OCI-LY7 (cell line): Measurements from ENCODE around the gene GNRH2. TPM values are rescaled to one million over a fixed set of nuclear protein-coding genes. Genes with fewer than 3 reads are reported as not detected.

Experiments
- BruUV-seq: library from RNA; stranded (reverse); fragments of 400-500 nt; replicated peaks from 2 replicates; lab custom pipeline; 2021; lab: Mats Ljungman, UMichigan
- CTCF ChIA-PET: fragments of 300-600 bp; sonication (Branson Sonifier 250); formaldehyde crosslinking; loops from one replicate; lab custom pipeline; 2022; ENCODE audit warnings: antibody characterized with exemption; ENCODE audit not compliant: unreplicated experiment; lab: Charles Lee
- POLR2A ChIA-PET: fragments of 300-600 bp; sonication (Branson Sonifier 250); formaldehyde crosslinking; loops from one replicate; lab custom pipeline; 2022; ENCODE audit warnings: antibody characterized with exemption; lab: Charles Lee
- DNase-seq: peaks from one replicate; pipeline ENCODE4 v3.0.0-alpha.2; 2015; ENCODE audit warnings: low spot score
- H2AFZ ChIP-seq: fragments of 200-600 bp; sonication (generic), shearing (Covaris generic); 2 replicates; pipeline ENCODE4 v1.6.1; 2014; ENCODE audit warnings: mild to moderate bottlenecking, antibody characterized with exemption, low read length, moderate library complexity
- H3K27ac ChIP-seq: fragments of 200-600 bp; sonication (generic); 2 replicates; pipeline ENCODE4 v1.5.1; 2014; ENCODE audit warnings: mixed run types, low read depth, mild to moderate bottlenecking, moderate library complexity, low read length, inconsistent platforms; ENCODE audit not compliant: poor library complexity, severe bottlenecking
- H3K36me3 ChIP-seq: fragments of 200-600 bp; sonication (generic); 2 replicates; pipeline ENCODE4 v1.6.1; 2014; ENCODE audit warnings: mild to moderate bottlenecking, antibody characterized with exemption, low read length, moderate library complexity, mixed read lengths; ENCODE audit not compliant: insufficient read depth
- H3K4me1 ChIP-seq: fragments of 200-600 bp; sonication (generic); 2 replicates; pipeline ENCODE4 v1.5.1; 2014; ENCODE audit warnings: mild to moderate bottlenecking, low read length; ENCODE audit not compliant: insufficient read depth, poor library complexity, severe bottlenecking
- H3K4me2 ChIP-seq: fragments of 200-600 bp; sonication (generic); 2 replicates; pipeline ENCODE4 v1.6.1; 2014; ENCODE audit warnings: mild to moderate bottlenecking, low read length
- H3K4me3 ChIP-seq: fragments of 200-600 bp; sonication (generic); 2 replicates; pipeline ENCODE4 v1.5.1; 2014; ENCODE audit warnings: mild to moderate bottlenecking, low read depth, low read length; ENCODE audit not compliant: poor library complexity, severe bottlenecking
- H3K79me2 ChIP-seq: fragments of 200-600 bp; sonication (generic); 2 replicates; pipeline ENCODE4 v1.6.1; 2016; ENCODE audit warnings: low read depth, mild to moderate bottlenecking, low read length, moderate library complexity, mixed read lengths; ENCODE audit not compliant: insufficient read depth
- H3K9me2 ChIP-seq: fragments of 200-600 bp; sonication (generic); 2 replicates; pipeline ENCODE4 v1.6.1; 2016; ENCODE audit warnings: mild to moderate bottlenecking, low read length, mixed read lengths; ENCODE audit not compliant: insufficient read depth
- H3K9me3 ChIP-seq: fragments of 200-600 bp; sonication (generic); 2 replicates; pipeline ENCODE4 v1.6.1; 2014; ENCODE audit warnings: mild to moderate bottlenecking, mixed run types, low read length, mixed read lengths
- H4K20me1 ChIP-seq: fragments of 200-600 bp; sonication (generic); 2 replicates; pipeline ENCODE4 v1.6.1; 2014; ENCODE audit warnings: mild to moderate bottlenecking, antibody characterized with exemption, low read length, moderate library complexity, mixed read lengths; ENCODE audit not compliant: insufficient read depth
- EZH2phosphoT487 ChIP-seq: fragments of 200-600 bp; sonication (generic); IDR thresholded peaks from 2 replicates; pipeline ENCODE4 v1.6.1; 2018; ENCODE audit warnings: low read depth, borderline replicate concordance, mild to moderate bottlenecking, mixed run types, antibody characterized with exemption, low read length, moderate library complexity, mixed read lengths
- intact Hi-C: fragments of 100-400 bp; cut with micrococcal nuclease; formaldehyde crosslinking; loops from one replicate; pipeline ENCODE4 v1.10.0; 2022; ENCODE audit not compliant: unreplicated experiment
- total RNA-seq, 2 experiments: library from RNA; depleted of rRNA in 1 of 2; stranded (reverse); fragments of >200 nt in 1 of 2; shearing (Covaris generic) in 1 of 2; gene quantifications; 2 replicates each; pipeline ENCODE4 v1.2.3, GENCODE V29; 2014 to 2022
- TF ChIP-seq, protein P1 (sequence below): fragments of 200-600 bp; sonication (generic); conservative IDR thresholded peaks from 2 replicates; pipeline ENCODE4 v1.5.1; 2014; ENCODE audit warnings: mild to moderate bottlenecking, antibody characterized with exemption, low read length, moderate library complexity, mixed read lengths

Gene GNRH2
- total RNA-seq, 2 experiments from 2014 or later = 0.44 to 0.61 TPM

- H3K9me2 ChIP-seq = no peaks in the 10 kb centered on the region
- peak; percentile 91 for DNase-seq
- peak within 1 kb of the TSS; percentile 73 for H2AFZ ChIP-seq
- peak within 1 kb of the TSS; percentile 78 for H3K4me3 ChIP-seq
- peak within 1 kb of the TSS; percentile 83 for H3K4me2 ChIP-seq
- intact Hi-C loops = no loop called here
- TF ChIP-seq, protein P1, sequence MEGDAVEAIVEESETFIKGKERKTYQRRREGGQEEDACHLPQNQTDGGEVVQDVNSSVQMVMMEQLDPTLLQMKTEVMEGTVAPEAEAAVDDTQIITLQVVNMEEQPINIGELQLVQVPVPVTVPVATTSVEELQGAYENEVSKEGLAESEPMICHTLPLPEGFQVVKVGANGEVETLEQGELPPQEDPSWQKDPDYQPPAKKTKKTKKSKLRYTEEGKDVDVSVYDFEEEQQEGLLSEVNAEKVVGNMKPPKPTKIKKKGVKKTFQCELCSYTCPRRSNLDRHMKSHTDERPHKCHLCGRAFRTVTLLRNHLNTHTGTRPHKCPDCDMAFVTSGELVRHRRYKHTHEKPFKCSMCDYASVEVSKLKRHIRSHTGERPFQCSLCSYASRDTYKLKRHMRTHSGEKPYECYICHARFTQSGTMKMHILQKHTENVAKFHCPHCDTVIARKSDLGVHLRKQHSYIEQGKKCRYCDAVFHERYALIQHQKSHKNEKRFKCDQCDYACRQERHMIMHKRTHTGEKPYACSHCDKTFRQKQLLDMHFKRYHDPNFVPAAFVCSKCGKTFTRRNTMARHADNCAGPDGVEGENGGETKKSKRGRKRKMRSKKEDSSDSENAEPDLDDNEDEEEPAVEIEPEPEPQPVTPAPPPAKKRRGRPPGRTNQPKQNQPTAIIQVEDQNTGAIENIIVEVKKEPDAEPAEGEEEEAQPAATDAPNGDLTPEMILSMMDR = no peak
- TF ChIP-seq EZH2phosphoT487 = no peak
- POLR2A ChIA-PET = interaction anchor here (0.5 to 1.2 kb wide), 3 partner anchors 8 to 48 kb away, joined by 3 read pairs; no protein-coding TSS in a partner anchor
- peaks cover 14% of the 10 kb centered on the region for H3K79me2 ChIP-seq
- peaks cover 35% of the 10 kb centered on the region for H3K36me3 ChIP-seq
- no peaks in the 10 kb centered on the region for H4K20me1 ChIP-seq
- CTCF ChIA-PET = interaction anchor here (0.6 kb wide), 1 partner anchor 171 kb away, joined by 3 read pairs; no protein-coding TSS in a partner anchor
- BruUV-seq = TSS peak; percentile 37
- peaks cover 13% of the 10 kb centered on the region for H3K4me1 ChIP-seq
- peak within 1 kb of the TSS; percentile 31 for H3K27ac ChIP-seq
- no peaks in the 10 kb centered on the region for H3K9me3 ChIP-seq
Measured at GRCh38 chr20:3045816-3046676, 2.6 kb downstream of the GNRH2 start, which contains the start of gene MRPS26. MRPS26 (plus strand) TSS chr20:3046052; CDS start chr20:3046069, 17 bp downstream.

- Histone ChIP-seq H2AFZ (peak overlapping the region; percentile 73), H3K9me2 (no peaks in the 10 kb centered on the region), H3K27ac (peak overlapping the region; percentile 31), H3K4me2 (peak overlapping the region; percentile 83), H3K9me3 (no peaks in the 10 kb centered on the region), H3K79me2 (peaks cover 14% of the 10 kb centered on the region), H3K4me3 (peak overlapping the region; percentile 78), H3K4me1 (peaks cover 13% of the 10 kb centered on the region), H4K20me1 (no peaks in the 10 kb centered on the region), H3K36me3 (peaks cover 35% of the 10 kb centered on the region)
- intact Hi-C loops = no loop called here
- POLR2A ChIA-PET = interaction anchor here (0.6 kb wide), 1 partner anchor 15 kb away, joined by 3 read pairs; no protein-coding TSS in a partner anchor
- TF ChIP-seq EZH2phosphoT487 = no peak
- TF ChIP-seq, protein P1 = no peak
- no TSS peak for BruUV-seq
- peak; percentile 49 for DNase-seq
- CTCF ChIA-PET = no interaction called here
Measured at GRCh38 chr20:3046677-3047462, 3.4 kb downstream of the GNRH2 start.
